ENCODE measurements around the gene ITPA. TPM values are rescaled to one million over a fixed set of nuclear protein-coding genes. Genes with fewer than 3 reads are reported as not detected.

Gene ITPA
- total and polyA plus RNA-seq, 2 of the 13 experiments (the other 11 are each of a cell fraction or from before 2014, with no cell fraction given) = 60.1 to 103 TPM

DNA sequence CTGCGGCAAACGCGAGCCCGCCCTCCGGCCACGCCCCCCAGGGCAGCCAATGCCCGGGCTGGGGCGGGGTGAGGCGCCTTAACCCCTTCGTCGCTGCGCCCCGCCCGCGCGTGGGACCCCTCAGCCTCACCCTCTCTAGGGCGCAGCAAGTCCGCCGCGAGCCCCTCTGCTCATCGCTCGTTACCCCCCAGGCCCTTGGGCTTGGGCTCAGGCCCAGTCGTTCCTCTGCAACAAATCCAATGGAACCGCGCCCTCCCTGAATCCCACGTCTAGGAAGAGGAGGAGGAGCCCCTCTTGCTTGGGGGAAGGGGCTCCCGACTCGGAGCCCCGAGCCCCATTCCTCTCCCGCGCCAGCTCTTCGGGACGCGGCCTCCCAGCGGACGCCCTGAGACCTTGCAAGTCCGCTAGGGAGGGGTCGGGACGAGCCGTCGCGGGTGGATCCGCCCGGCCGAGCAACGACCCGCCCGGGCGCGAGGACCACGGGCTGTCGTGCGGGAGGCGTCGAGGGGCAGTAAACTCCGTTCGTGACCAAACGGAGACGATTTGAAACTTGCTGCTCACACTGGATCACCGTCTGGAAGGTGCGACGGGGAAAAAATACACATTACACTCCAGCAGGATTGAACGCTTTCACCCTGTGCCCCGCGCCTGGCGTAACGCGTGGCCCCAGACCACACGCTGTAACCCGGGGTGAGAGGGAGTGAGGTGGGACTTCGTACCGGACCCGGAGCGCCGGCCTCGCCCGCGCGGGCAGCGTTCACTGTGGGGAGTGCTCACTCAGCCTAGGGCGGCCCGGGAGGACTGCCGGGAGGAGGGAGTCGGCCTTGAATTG, 35.5 kb upstream of the ITPA start (continued):
- peak; percentile 64; the same call in 1 of the 2 replicates for TF ChIP-seq PHF20 (CRISPR knock-in tag; IDR thresholded peaks at IDR 0.05)
- TF ChIP-seq ZNF562 (CRISPR knock-in tag; IDR thresholded peaks at IDR 0.05; ENCODE audit: borderline replicate concordance) = no peak
- TF ChIP-seq IRX3 (CRISPR knock-in tag; IDR thresholded peaks at IDR 0.05; ENCODE audit: borderline replicate concordance, low read depth) = peak; percentile 77
- TF ChIP-seq FLYWCH1 (CRISPR knock-in tag; IDR thresholded peaks at IDR 0.05) = 0 out of 2 replicates have a peak, but pooled peaks have one; percentile 26
- TF ChIP-seq RNF219 (CRISPR knock-in tag; IDR thresholded peaks at IDR 0.05) = peak; percentile 62; the same call in 1 of the 2 replicates
- TF ChIP-seq, protein P1, sequence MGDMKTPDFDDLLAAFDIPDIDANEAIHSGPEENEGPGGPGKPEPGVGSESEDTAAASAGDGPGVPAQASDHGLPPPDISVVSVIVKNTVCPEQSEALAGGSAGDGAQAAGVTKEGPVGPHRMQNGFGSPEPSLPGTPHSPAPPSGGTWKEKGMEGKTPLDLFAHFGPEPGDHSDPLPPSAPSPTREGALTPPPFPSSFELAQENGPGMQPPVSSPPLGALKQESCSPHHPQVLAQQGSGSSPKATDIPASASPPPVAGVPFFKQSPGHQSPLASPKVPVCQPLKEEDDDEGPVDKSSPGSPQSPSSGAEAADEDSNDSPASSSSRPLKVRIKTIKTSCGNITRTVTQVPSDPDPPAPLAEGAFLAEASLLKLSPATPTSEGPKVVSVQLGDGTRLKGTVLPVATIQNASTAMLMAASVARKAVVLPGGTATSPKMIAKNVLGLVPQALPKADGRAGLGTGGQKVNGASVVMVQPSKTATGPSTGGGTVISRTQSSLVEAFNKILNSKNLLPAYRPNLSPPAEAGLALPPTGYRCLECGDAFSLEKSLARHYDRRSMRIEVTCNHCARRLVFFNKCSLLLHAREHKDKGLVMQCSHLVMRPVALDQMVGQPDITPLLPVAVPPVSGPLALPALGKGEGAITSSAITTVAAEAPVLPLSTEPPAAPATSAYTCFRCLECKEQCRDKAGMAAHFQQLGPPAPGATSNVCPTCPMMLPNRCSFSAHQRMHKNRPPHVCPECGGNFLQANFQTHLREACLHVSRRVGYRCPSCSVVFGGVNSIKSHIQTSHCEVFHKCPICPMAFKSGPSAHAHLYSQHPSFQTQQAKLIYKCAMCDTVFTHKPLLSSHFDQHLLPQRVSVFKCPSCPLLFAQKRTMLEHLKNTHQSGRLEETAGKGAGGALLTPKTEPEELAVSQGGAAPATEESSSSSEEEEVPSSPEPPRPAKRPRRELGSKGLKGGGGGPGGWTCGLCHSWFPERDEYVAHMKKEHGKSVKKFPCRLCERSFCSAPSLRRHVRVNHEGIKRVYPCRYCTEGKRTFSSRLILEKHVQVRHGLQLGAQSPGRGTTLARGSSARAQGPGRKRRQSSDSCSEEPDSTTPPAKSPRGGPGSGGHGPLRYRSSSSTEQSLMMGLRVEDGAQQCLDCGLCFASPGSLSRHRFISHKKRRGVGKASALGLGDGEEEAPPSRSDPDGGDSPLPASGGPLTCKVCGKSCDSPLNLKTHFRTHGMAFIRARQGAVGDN (CRISPR knock-in tag; IDR thresholded peaks at IDR 0.05) = peak; percentile 97
- TF ChIP-seq ZSCAN20 (CRISPR knock-in tag; IDR thresholded peaks at IDR 0.05; ENCODE audit: borderline replicate concordance) = no peak; the same call in none of the 2 replicates
- TF ChIP-seq FOXC1 (CRISPR knock-in tag; IDR thresholded peaks at IDR 0.05; ENCODE audit: borderline replicate concordance) = peak; percentile 39; the same call in 1 of the 2 replicates
- no peak; the same call in 1 of the 2 replicates for TF ChIP-seq TP53 (CRISPR knock-in tag; conservative IDR thresholded peaks at IDR 0.05)
- TF ChIP-seq ZNF747 (CRISPR knock-in tag; IDR thresholded peaks at IDR 0.05; ENCODE audit: borderline replicate concordance) = peak; percentile 95
- TF ChIP-seq ZFP82 (CRISPR knock-in tag; IDR thresholded peaks at IDR 0.05; ENCODE audit: borderline replicate concordance) = no peak
- TF ChIP-seq ZBTB25 (CRISPR knock-in tag; IDR thresholded peaks at IDR 0.05) = peak; percentile 64; the same call in 1 of the 2 replicates
- peak; percentile 79; the same call in 1 of the 2 replicates for TF ChIP-seq ELF3 (CRISPR knock-in tag; IDR thresholded peaks at IDR 0.05)
- TF ChIP-seq, protein P2, sequence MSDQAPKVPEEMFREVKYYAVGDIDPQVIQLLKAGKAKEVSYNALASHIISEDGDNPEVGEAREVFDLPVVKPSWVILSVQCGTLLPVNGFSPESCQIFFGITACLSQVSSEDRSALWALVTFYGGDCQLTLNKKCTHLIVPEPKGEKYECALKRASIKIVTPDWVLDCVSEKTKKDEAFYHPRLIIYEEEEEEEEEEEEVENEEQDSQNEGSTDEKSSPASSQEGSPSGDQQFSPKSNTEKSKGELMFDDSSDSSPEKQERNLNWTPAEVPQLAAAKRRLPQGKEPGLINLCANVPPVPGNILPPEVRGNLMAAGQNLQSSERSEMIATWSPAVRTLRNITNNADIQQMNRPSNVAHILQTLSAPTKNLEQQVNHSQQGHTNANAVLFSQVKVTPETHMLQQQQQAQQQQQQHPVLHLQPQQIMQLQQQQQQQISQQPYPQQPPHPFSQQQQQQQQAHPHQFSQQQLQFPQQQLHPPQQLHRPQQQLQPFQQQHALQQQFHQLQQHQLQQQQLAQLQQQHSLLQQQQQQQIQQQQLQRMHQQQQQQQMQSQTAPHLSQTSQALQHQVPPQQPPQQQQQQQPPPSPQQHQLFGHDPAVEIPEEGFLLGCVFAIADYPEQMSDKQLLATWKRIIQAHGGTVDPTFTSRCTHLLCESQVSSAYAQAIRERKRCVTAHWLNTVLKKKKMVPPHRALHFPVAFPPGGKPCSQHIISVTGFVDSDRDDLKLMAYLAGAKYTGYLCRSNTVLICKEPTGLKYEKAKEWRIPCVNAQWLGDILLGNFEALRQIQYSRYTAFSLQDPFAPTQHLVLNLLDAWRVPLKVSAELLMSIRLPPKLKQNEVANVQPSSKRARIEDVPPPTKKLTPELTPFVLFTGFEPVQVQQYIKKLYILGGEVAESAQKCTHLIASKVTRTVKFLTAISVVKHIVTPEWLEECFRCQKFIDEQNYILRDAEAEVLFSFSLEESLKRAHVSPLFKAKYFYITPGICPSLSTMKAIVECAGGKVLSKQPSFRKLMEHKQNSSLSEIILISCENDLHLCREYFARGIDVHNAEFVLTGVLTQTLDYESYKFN (CRISPR knock-in tag; conservative IDR thresholded peaks at IDR 0.05) = peak; percentile 75
- no peak for TF ChIP-seq HMG20A (CRISPR knock-in tag; IDR thresholded peaks at IDR 0.05; ENCODE audit: borderline replicate concordance)
- TF ChIP-seq SRSF4 (IDR thresholded peaks at IDR 0.05; ENCODE audit: low read depth, low read length, poor library complexity, severe bottlenecking) = no peak

Data from HepG2 (cell line).